HG02938 (cell line): Measurements from ENCODE around the gene PCDHA13.
"Not testable (repeated sequence)": the region's sequence is repeated elsewhere in the genome, so short reads cannot be mapped to it uniquely, and the experiment has no call there.

Source experiments
- ATAC-seq: cut with Tn5 transposase; IDR thresholded peaks from one replicate; pipeline ENCODE4 v1.9.1; 2021; ENCODE audit warnings: mild to moderate bottlenecking, moderate library complexity; ENCODE audit not compliant: unreplicated experiment

The PCDHA13 gene

GRCh38 chr5:140869555-140869886 is 12.4 kb upstream of the PCDHA13 start:
- no peak for ATAC-seq

- no peak for ATAC-seq
These were observed 11.4 kb upstream of the PCDHA13 start for GRCh38 chr5:140870221-140871201.

GRCh38 chr5:140875085-140876065 is 6.5 kb upstream of the PCDHA13 start, which contains the start of gene PCDHA12:
Gene PCDHA12, plus strand, starts transcription at chr5:140875308. Its CDS starts 165 bp downstream, at chr5:140875473.
- no peak for ATAC-seq

GRCh38 chr5:140876541-140877261 is 5.2 kb upstream of the PCDHA13 start:
- ATAC-seq: not testable (repeated sequence)

GRCh38 chr5:140877262-140877581 is 4.7 kb upstream of the PCDHA13 start:
- ATAC-seq: no peak

GRCh38 chr5:140882591-140882899 is 621 bp downstream of the PCDHA13 start:
- no peak for ATAC-seq

- no peak for ATAC-seq
These were observed 1.4 kb downstream of the PCDHA13 start for GRCh38 chr5:140883373-140883772.

GRCh38 chr5:140883927-140884697 is 2.2 kb downstream of the PCDHA13 start:
- no peak for ATAC-seq

- ATAC-seq: no peak
These were observed 34.4 kb downstream of the PCDHA13 start for GRCh38 chr5:140916325-140916724.

- no peak for ATAC-seq
These were observed 41.7 kb downstream of the PCDHA13 start for GRCh38 chr5:140923601-140924000.

GRCh38 chr5:140925806-140926442 is 44.0 kb downstream of the PCDHA13 start, which contains the start of gene PCDHAC1:
Gene PCDHAC1, plus strand, starts transcription at chr5:140926299. Its CDS starts 594 bp downstream, at chr5:140926893.
- ATAC-seq: no peak

- no peak for ATAC-seq
These were observed 44.7 kb downstream of the PCDHA13 start for GRCh38 chr5:140926443-140927227.

- ATAC-seq: no peak
These were observed 45.3 kb downstream of the PCDHA13 start for GRCh38 chr5:140927228-140927573.
